ENCODE data around the gene TET3. TPM values are rescaled to one million over a fixed set of nuclear protein-coding genes. Genes with fewer than 3 reads are reported as not detected.

TET3 gene
- total and polyA plus RNA-seq, 9 of the 15 experiments (the other 6 are each of a cell fraction or from before 2014, with no cell fraction given): 0.35 to 16.3 (median 5.5) TPM

DNA sequence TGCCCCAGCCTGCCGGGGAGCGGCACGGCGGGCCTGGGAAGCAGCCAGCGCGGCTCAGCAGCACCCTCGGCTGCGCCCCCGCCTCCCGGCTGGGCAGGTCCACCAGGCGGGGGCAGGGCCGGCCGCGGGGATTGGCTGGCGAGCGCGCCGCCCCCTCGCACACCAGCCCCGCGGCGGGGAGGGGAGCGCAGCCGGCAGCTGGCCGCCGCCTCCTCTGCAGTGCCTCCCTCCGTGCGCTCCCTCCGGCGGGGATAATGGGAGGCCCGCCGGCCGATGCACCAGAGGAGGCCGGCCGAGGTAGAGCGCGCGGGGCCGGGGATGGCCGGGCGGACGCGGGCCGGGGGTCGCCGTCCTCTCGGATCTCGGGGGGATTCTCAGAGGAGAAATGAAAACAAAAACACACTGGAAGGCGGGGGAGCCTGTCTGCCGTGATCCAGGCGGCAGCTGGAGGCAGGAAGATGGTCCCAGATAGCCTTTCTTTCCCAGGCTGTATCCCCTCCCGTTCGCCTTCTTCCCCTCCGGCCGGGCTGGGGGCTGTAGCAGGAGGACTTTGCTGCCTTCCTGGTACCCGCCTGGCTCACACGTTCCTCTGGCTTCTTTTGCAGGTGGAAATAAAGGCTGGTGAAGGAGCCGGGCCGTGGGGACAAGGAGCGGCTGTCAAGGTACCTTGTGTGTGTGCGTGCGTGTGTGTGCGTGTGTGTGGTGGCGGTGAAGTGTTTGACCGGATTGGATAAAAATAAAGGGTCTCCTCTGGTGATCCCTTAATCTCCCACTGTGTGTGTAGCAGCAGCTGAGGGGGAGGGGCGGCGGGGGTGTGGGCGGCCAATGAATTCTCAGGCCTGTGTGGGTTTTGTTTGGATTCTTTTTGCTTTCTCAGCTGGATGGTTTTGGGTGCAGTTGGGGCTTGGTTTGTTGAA lies 18.1 kb downstream of the TET3 start (continued):
- TF ChIP-seq VEZF1 (CRISPR knock-in tag; IDR thresholded peaks at IDR 0.05) (peak; percentile 92), STAG1 (CRISPR knock-in tag; IDR thresholded peaks at IDR 0.05; ENCODE audit: borderline replicate concordance) (no peak), CBFB (CRISPR knock-in tag; IDR thresholded peaks at IDR 0.05) (no peak), KDM1A (IDR thresholded peaks at IDR 0.05) (no peak), FOXP4 (CRISPR knock-in tag; IDR thresholded peaks at IDR 0.05; ENCODE audit: borderline replicate concordance) (no peak), ZFP36 (IDR thresholded peaks at IDR 0.05; ENCODE audit: low read depth, low read length, partially characterized antibody) (peak; percentile 35), SAFB (IDR thresholded peaks at IDR 0.05; ENCODE audit: borderline replicate concordance, low read depth, low read length) (no peak), ZNF561 (CRISPR knock-in tag; conservative IDR thresholded peaks at IDR 0.05) (no peak), ZNF583 (CRISPR knock-in tag; IDR thresholded peaks at IDR 0.05) (no peak), SMARCC2 (IDR thresholded peaks at IDR 0.05; ENCODE audit: low read depth) (no peak), NCOA4 (IDR thresholded peaks at IDR 0.05; ENCODE audit: partially characterized antibody) (no peak)
- TF ChIP-seq, protein P1, sequence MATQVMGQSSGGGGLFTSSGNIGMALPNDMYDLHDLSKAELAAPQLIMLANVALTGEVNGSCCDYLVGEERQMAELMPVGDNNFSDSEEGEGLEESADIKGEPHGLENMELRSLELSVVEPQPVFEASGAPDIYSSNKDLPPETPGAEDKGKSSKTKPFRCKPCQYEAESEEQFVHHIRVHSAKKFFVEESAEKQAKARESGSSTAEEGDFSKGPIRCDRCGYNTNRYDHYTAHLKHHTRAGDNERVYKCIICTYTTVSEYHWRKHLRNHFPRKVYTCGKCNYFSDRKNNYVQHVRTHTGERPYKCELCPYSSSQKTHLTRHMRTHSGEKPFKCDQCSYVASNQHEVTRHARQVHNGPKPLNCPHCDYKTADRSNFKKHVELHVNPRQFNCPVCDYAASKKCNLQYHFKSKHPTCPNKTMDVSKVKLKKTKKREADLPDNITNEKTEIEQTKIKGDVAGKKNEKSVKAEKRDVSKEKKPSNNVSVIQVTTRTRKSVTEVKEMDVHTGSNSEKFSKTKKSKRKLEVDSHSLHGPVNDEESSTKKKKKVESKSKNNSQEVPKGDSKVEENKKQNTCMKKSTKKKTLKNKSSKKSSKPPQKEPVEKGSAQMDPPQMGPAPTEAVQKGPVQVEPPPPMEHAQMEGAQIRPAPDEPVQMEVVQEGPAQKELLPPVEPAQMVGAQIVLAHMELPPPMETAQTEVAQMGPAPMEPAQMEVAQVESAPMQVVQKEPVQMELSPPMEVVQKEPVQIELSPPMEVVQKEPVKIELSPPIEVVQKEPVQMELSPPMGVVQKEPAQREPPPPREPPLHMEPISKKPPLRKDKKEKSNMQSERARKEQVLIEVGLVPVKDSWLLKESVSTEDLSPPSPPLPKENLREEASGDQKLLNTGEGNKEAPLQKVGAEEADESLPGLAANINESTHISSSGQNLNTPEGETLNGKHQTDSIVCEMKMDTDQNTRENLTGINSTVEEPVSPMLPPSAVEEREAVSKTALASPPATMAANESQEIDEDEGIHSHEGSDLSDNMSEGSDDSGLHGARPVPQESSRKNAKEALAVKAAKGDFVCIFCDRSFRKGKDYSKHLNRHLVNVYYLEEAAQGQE (IDR thresholded peaks at IDR 0.05; ENCODE audit: borderline replicate concordance): no peak
- TF ChIP-seq, protein P1 (CRISPR knock-in tag; IDR thresholded peaks at IDR 0.05; ENCODE audit: low read depth): no peak
- TF ChIP-seq, protein P2, sequence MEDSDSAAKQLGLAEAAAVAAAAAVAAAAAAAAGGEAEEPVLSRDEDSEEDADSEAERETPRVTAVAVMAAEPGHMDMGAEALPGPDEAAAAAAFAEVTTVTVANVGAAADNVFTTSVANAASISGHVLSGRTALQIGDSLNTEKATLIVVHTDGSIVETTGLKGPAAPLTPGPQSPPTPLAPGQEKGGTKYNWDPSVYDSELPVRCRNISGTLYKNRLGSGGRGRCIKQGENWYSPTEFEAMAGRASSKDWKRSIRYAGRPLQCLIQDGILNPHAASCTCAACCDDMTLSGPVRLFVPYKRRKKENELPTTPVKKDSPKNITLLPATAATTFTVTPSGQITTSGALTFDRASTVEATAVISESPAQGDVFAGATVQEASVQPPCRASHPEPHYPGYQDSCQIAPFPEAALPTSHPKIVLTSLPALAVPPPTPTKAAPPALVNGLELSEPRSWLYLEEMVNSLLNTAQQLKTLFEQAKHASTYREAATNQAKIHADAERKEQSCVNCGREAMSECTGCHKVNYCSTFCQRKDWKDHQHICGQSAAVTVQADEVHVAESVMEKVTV (CRISPR knock-in tag; IDR thresholded peaks at IDR 0.05): 0 out of 2 replicates have a peak, but pooled peaks have one; percentile 9

All from K562 (cell line).